ELR (cell line): ENCODE measurements around the gene XRCC4.

Experiments
- DNase-seq: peaks from one replicate; pipeline ENCODE4 v3.0.0-alpha.2; 2015; ENCODE audit warnings: low read depth

Gene XRCC4

GRCh38 chr5:83071286-83072051, 5.9 kb upstream of the XRCC4 start:
- no peak for DNase-seq

- DNase-seq = no peak
Measured at GRCh38 chr5:83072966-83073365, 4.4 kb upstream of the XRCC4 start.

GRCh38 chr5:83077662-83078261, 415 bp downstream of the XRCC4 start:
- peak; percentile 58 for DNase-seq

- no peak for DNase-seq
Measured at GRCh38 chr5:83082750-83083149, 5.4 kb downstream of the XRCC4 start.

GRCh38 chr5:83084336-83084735, 7.0 kb downstream of the XRCC4 start:
- DNase-seq = no peak

- DNase-seq = no peak
Measured at GRCh38 chr5:83085106-83085505, 7.8 kb downstream of the XRCC4 start.

- no peak for DNase-seq
Measured at GRCh38 chr5:83090169-83090568, 12.8 kb downstream of the XRCC4 start.

- DNase-seq = no peak
Measured at GRCh38 chr5:83092619-83093018, 15.3 kb downstream of the XRCC4 start.

- DNase-seq = no peak
Measured at GRCh38 chr5:83093692-83094091, 16.3 kb downstream of the XRCC4 start.

GRCh38 chr5:83095163-83095956, 18.0 kb downstream of the XRCC4 start:
- no peak for DNase-seq

GRCh38 chr5:83095957-83096539, 18.7 kb downstream of the XRCC4 start:
- peak; percentile 92 for DNase-seq

- peak; percentile 48 for DNase-seq
Measured at GRCh38 chr5:83096660-83097339, 19.5 kb downstream of the XRCC4 start.

GRCh38 chr5:83097689-83098231, 20.4 kb downstream of the XRCC4 start:
- DNase-seq = peak; percentile 68

- DNase-seq = no peak
Measured at GRCh38 chr5:83099001-83099400, 21.7 kb downstream of the XRCC4 start.

GRCh38 chr5:83099445-83099844, 22.1 kb downstream of the XRCC4 start:
- no peak for DNase-seq

GRCh38 chr5:83101514-83101913, 24.2 kb downstream of the XRCC4 start:
- no peak for DNase-seq

- no peak for DNase-seq
Measured at GRCh38 chr5:83102364-83102980, 25.1 kb downstream of the XRCC4 start.

- no peak for DNase-seq
Measured at GRCh38 chr5:83104021-83104420, 26.7 kb downstream of the XRCC4 start.

GRCh38 chr5:83107692-83108420, 30.5 kb downstream of the XRCC4 start:
- no peak for DNase-seq

- no peak for DNase-seq
Measured at GRCh38 chr5:83109380-83109779, 32.0 kb downstream of the XRCC4 start.

GRCh38 chr5:83115816-83116215, 38.5 kb downstream of the XRCC4 start:
- DNase-seq = no peak
